Suprapubic skin (tissue), 4 donors: ENCODE measurements around the gene NRCAM. TPM values are rescaled to one million over a fixed set of nuclear protein-coding genes. Genes with fewer than 3 reads are reported as not detected.

ENCODE experiments used
- DNase-seq, 2 donors: peaks; one replicate each; pipeline ENCODE4 v3.0.0-alpha.2; 2019; ENCODE audit warnings: low spot score in 2 of 2
- H3K27ac ChIP-seq: fragments of 200-600 bp; sonication (generic); one replicate; pipeline ENCODE4 v1.5.1; 2019
- H3K27me3 ChIP-seq: fragments of 200-600 bp; sonication (generic); one replicate; pipeline ENCODE4 v1.5.1; 2019
- H3K36me3 ChIP-seq: fragments of 200-600 bp; sonication (generic); one replicate; pipeline ENCODE4 v1.5.1; 2019
- H3K4me1 ChIP-seq: fragments of 200-600 bp; sonication (generic); one replicate; pipeline ENCODE4 v1.5.1; 2019
- H3K4me3 ChIP-seq: fragments of 200-600 bp; sonication (generic); one replicate; pipeline ENCODE4 v1.5.1; 2019; ENCODE audit warnings: mild to moderate bottlenecking
- H3K9me3 ChIP-seq: fragments of 200-600 bp; sonication (generic); one replicate; pipeline ENCODE4 v1.5.1; 2019
- CTCF ChIP-seq, 2 donors: fragments of 200-600 bp in 1 of 2; fragments of 450-650 bp in 1 of 2; sonication (generic) in 1 of 2; IDR thresholded peaks; one replicate each; pipeline ENCODE4 v1.5.1; 2016 to 2019; ENCODE audit warnings: antibody characterized with exemption in 2 of 2, mild to moderate bottlenecking in 1 of 2, moderate library complexity in 1 of 2
- EP300 ChIP-seq: sonication (generic); formaldehyde crosslinking; IDR thresholded peaks from one replicate; pipeline ENCODE4 v1.6.1; 2017; ENCODE audit warnings: antibody characterized with exemption
- POLR2A ChIP-seq, 2 donors: fragments of 450-650 bp; IDR thresholded peaks; one replicate each; pipeline ENCODE4 v1.6.1; 2017; ENCODE audit warnings: antibody characterized with exemption in 2 of 2, mild to moderate bottlenecking in 2 of 2, moderate library complexity in 2 of 2
- POLR2AphosphoS5 ChIP-seq, 3 donors: sonication (generic); formaldehyde crosslinking; IDR thresholded peaks; one replicate each; pipeline ENCODE4 v1.6.1; 2017; ENCODE audit warnings: antibody characterized with exemption in 3 of 3
- WGBS: methylation state at CpG from one replicate; pipeline ENCODE4 v1.1.5; 2018; 5-methylcytosine and 5-hydroxymethylcytosine counted together
- total RNA-seq, 4 donors: library from RNA; depleted of rRNA; stranded (reverse); fragments of >200 nt; gene quantifications; one replicate each; pipeline ENCODE4 v1.1.0, GENCODE V29; 2016

Gene NRCAM
- total RNA-seq, 4 donors from 2014 or later, result 2.3 to 7.2 (median 2.8) TPM

GRCh38 chr7:108459922-108460551 is 3.8 kb upstream of the NRCAM start:
- 63% methylated on average over 3 of the region's 3 CpGs for WGBS
- H3K4me1 ChIP-seq, result peaks cover 20% of the 10 kb centered on the region
- DNase-seq, result no peak
- no peak overlapping the region for H3K4me3 ChIP-seq
- TF ChIP-seq CTCF (IDR thresholded peaks at IDR 0.05), result peak in 1 of 2 donors; percentile 8
- no peak for TF ChIP-seq POLR2AphosphoS5 (IDR thresholded peaks at IDR 0.05)
- H3K27me3 ChIP-seq, result peaks cover 45% of the 10 kb centered on the region
- H3K27ac ChIP-seq, result no peak overlapping the region
- no peaks in the 10 kb centered on the region for H3K36me3 ChIP-seq
- no peaks in the 10 kb centered on the region for H3K9me3 ChIP-seq

GRCh38 chr7:108457871-108458270 is 1.6 kb upstream of the NRCAM start:
- no peak for TF ChIP-seq EP300
- no peak for TF ChIP-seq CTCF (IDR thresholded peaks at IDR 0.05)
- H3K27me3 ChIP-seq, result peaks cover 60% of the 10 kb centered on the region
- H3K9me3 ChIP-seq, result no peaks in the 10 kb centered on the region
- no peak overlapping the region for H3K4me3 ChIP-seq
- DNase-seq, result no peak
- H3K36me3 ChIP-seq, result no peaks in the 10 kb centered on the region
- H3K4me1 ChIP-seq, result peaks cover 27% of the 10 kb centered on the region
- no peak overlapping the region for H3K27ac ChIP-seq

- Histone ChIP-seq H3K4me3 (peak overlapping the region; percentile 63), H3K27ac (no peak overlapping the region), H3K36me3 (no peaks in the 10 kb centered on the region), H3K27me3 (peaks cover 60% of the 10 kb centered on the region), H3K9me3 (no peaks in the 10 kb centered on the region), H3K4me1 (peaks cover 27% of the 10 kb centered on the region)
- TF ChIP-seq EP300 (no peak), POLR2AphosphoS5 (IDR thresholded peaks at IDR 0.05) (no peak), CTCF (IDR thresholded peaks at IDR 0.05) (no peak), POLR2A (IDR thresholded peaks at IDR 0.05) (no peak)
- 22% methylated on average over 19 of the region's 19 CpGs for WGBS
- DNase-seq, result no peak
These were observed 757 bp upstream of the NRCAM start for GRCh38 chr7:108456845-108457540.

GRCh38 chr7:108455551-108455997 is 662 bp downstream of the NRCAM start:
- no peak for DNase-seq
- peaks cover 60% of the 10 kb centered on the region for H3K27me3 ChIP-seq
- WGBS, result 0% methylated on average over 4 of the region's 47 CpGs
- H3K4me3 ChIP-seq, result peak overlapping the region; percentile 63
- no peaks in the 10 kb centered on the region for H3K36me3 ChIP-seq
- peaks cover 27% of the 10 kb centered on the region for H3K4me1 ChIP-seq
- TF ChIP-seq POLR2AphosphoS5 (IDR thresholded peaks at IDR 0.05) (no peak), CTCF (IDR thresholded peaks at IDR 0.05) (no peak), POLR2A (IDR thresholded peaks at IDR 0.05) (no peak), EP300 (no peak)
- no peaks in the 10 kb centered on the region for H3K9me3 ChIP-seq
- H3K27ac ChIP-seq, result no peak overlapping the region

- H3K4me3 ChIP-seq, result peak overlapping the region; percentile 63
- H3K27me3 ChIP-seq, result peaks cover 60% of the 10 kb centered on the region
- DNase-seq, result no peak
- WGBS, result 1% methylated on average over 34 of the region's 72 CpGs
- peaks cover 27% of the 10 kb centered on the region for H3K4me1 ChIP-seq
- H3K9me3 ChIP-seq, result no peaks in the 10 kb centered on the region
- no peak overlapping the region for H3K27ac ChIP-seq
- TF ChIP-seq EP300 (no peak), POLR2A (IDR thresholded peaks at IDR 0.05) (no peak), CTCF (IDR thresholded peaks at IDR 0.05) (no peak), POLR2AphosphoS5 (IDR thresholded peaks at IDR 0.05) (no peak)
- H3K36me3 ChIP-seq, result no peaks in the 10 kb centered on the region
These were observed 1.3 kb downstream of the NRCAM start for GRCh38 chr7:108454674-108455550.
